ENCODE data around the gene KLHDC4.
A peak's percentile ranks its signal among the peaks of the same experiment; 100 is the strongest.

KLHDC4 gene

DNA sequence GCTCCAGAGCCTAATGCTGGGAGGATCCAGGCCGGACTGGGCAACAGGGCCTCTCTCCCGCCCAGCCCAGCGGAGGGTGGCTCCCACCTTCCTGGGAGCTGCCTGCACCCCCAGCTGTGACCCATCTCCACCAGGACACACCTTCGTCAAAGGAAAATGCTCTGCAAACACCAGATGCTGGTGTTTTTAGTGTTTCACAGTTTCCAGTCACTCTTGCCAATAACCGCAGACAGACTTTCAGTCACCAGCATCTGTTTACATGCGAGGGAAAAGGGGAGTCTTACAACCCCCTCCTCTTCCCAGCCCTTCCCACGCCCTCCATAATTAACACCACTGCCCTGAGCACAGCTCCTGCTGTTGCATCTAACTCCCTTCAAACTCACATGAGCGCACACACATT lies 25.3 kb downstream of the KLHDC4 start:
- no peak overlapping the region for H4K5ac ChIP-seq (ENCODE audit: low read length)
- no peak overlapping the region for H2AK5ac ChIP-seq (ENCODE audit: low read length)
- no CpG with 5 or more reads among the region's 8 CpGs for WGBS (ENCODE audit: extremely low coverage, insufficient coverage, low lambda C conversion rate)
- DNase-seq, result no peak
- no peak overlapping the region for H3K4ac ChIP-seq (ENCODE audit: low read depth, low read length)
- H3K4me1 ChIP-seq (ENCODE audit: control insufficient read depth, low read depth, low read length), result no peaks in the 10 kb centered on the region
- no peak overlapping the region for H3K23ac ChIP-seq (ENCODE audit: low read length)
- H3K79me2 ChIP-seq (ENCODE audit: control insufficient read depth, insufficient read depth, low read length), result peaks cover 17% of the 10 kb centered on the region
- H3K9ac ChIP-seq (ENCODE audit: low read length), result no peak overlapping the region
- no peak overlapping the region for H3K56ac ChIP-seq (ENCODE audit: low read length)
- H2BK5ac ChIP-seq (ENCODE audit: low read length), result no peak overlapping the region
- H3K4me2 ChIP-seq (ENCODE audit: low read length), result no peak overlapping the region
- no peak overlapping the region for H3K18ac ChIP-seq (ENCODE audit: low read length)
- no peaks in the 10 kb centered on the region for H3K27me3 ChIP-seq (ENCODE audit: insufficient read depth, low read length, poor library complexity)
- peaks cover 4% of the 10 kb centered on the region for H3K36me3 ChIP-seq (ENCODE audit: control insufficient read depth, insufficient read depth, low read length)
- H2BK120ac ChIP-seq (ENCODE audit: low read depth, low read length), result no peak overlapping the region
- no peak overlapping the region for H3K4me3 ChIP-seq (ENCODE audit: low read length)
- H3K79me1 ChIP-seq (ENCODE audit: low read length), result peaks cover 13% of the 10 kb centered on the region
- no peak overlapping the region for H2BK15ac ChIP-seq (replicated peaks; ENCODE audit: low read depth)
- no peak overlapping the region for H3K27ac ChIP-seq (ENCODE audit: low read depth, low read length)
- no peak overlapping the region for H4K8ac ChIP-seq (ENCODE audit: low read depth, low read length)

DNA sequence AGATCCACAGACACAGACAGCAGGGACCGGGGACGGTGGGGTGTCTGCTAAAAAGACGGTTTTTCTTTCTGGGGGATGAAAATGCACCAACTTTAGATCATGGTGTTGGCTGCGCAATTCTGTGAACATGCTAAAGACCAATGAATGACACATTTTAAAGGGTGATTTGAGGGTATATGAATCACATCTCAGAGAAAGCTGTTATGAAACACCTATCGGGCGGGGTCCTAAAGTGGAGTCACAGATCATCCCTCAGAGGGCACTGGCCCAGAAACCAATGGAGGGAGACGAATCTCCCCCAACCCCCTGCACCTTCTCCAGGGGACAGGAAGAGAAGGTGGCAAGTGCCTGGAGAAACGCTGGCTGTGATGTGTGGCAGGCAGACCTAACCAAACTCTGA lies 26.0 kb downstream of the KLHDC4 start:
- no peak overlapping the region for H3K9ac ChIP-seq (ENCODE audit: low read length)
- H3K4me3 ChIP-seq (ENCODE audit: low read length), result no peak overlapping the region
- no peaks in the 10 kb centered on the region for H3K27me3 ChIP-seq (ENCODE audit: insufficient read depth, low read length, poor library complexity)
- DNase-seq, result no peak
- no peak overlapping the region for H3K23ac ChIP-seq (ENCODE audit: low read length)
- no peaks in the 10 kb centered on the region for H3K4me1 ChIP-seq (ENCODE audit: control insufficient read depth, low read depth, low read length)
- H3K56ac ChIP-seq (ENCODE audit: low read length), result no peak overlapping the region
- no peak overlapping the region for H2BK15ac ChIP-seq (replicated peaks; ENCODE audit: low read depth)
- H3K79me2 ChIP-seq (ENCODE audit: control insufficient read depth, insufficient read depth, low read length), result peaks cover 17% of the 10 kb centered on the region
- H3K18ac ChIP-seq (ENCODE audit: low read length), result no peak overlapping the region
- peaks cover 4% of the 10 kb centered on the region for H3K36me3 ChIP-seq (ENCODE audit: control insufficient read depth, insufficient read depth, low read length)
- no CpG with 5 or more reads among the region's 8 CpGs for WGBS (ENCODE audit: extremely low coverage, insufficient coverage, low lambda C conversion rate)
- H3K79me1 ChIP-seq (ENCODE audit: low read length), result peaks cover 13% of the 10 kb centered on the region
- no peak overlapping the region for H4K5ac ChIP-seq (ENCODE audit: low read length)
- H4K8ac ChIP-seq (ENCODE audit: low read depth, low read length), result no peak overlapping the region
- no peak overlapping the region for H2BK120ac ChIP-seq (ENCODE audit: low read depth, low read length)
- no peak overlapping the region for H3K27ac ChIP-seq (ENCODE audit: low read depth, low read length)
- H2AK5ac ChIP-seq (ENCODE audit: low read length), result no peak overlapping the region
- H2BK5ac ChIP-seq (ENCODE audit: low read length), result no peak overlapping the region
- no peak overlapping the region for H3K4me2 ChIP-seq (ENCODE audit: low read length)
- no peak overlapping the region for H3K4ac ChIP-seq (ENCODE audit: low read depth, low read length)

DNA sequence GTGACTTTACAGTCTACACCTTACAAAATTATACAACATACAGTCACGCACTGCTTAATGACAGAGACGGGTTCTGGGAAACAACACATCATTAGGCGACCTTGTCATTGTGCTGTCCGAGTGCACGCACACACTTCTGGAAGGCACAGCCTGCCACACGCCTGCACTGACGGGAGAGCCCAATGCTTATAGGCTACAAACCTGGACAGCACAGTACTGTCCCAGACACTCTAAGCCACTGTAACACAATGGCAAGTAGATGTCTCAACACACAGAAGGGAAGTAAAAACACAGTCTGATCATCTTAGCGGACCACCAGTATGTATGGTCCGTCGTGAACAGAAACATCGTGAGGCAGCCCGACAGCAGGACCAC lies 29.8 kb downstream of the KLHDC4 start:
- peaks cover 13% of the 10 kb centered on the region for H3K79me2 ChIP-seq (ENCODE audit: control insufficient read depth, insufficient read depth, low read length)
- H3K4me2 ChIP-seq (ENCODE audit: low read length), result no peak overlapping the region
- no peak overlapping the region for H3K56ac ChIP-seq (ENCODE audit: low read length)
- H2BK5ac ChIP-seq (ENCODE audit: low read length), result no peak overlapping the region
- H3K4ac ChIP-seq (ENCODE audit: low read depth, low read length), result no peak overlapping the region
- H2BK120ac ChIP-seq (ENCODE audit: low read depth, low read length), result no peak overlapping the region
- no peaks in the 10 kb centered on the region for H3K4me1 ChIP-seq (ENCODE audit: control insufficient read depth, low read depth, low read length)
- no peak overlapping the region for H3K9ac ChIP-seq (ENCODE audit: low read length)
- peaks cover 1% of the 10 kb centered on the region for H3K36me3 ChIP-seq (ENCODE audit: control insufficient read depth, insufficient read depth, low read length)
- no peak overlapping the region for H4K8ac ChIP-seq (ENCODE audit: low read depth, low read length)
- no peak overlapping the region for H2BK15ac ChIP-seq (replicated peaks; ENCODE audit: low read depth)
- H3K79me1 ChIP-seq (ENCODE audit: low read length), result peaks cover 16% of the 10 kb centered on the region
- no CpG with 5 or more reads among the region's 12 CpGs for WGBS (ENCODE audit: extremely low coverage, insufficient coverage, low lambda C conversion rate)
- H4K5ac ChIP-seq (ENCODE audit: low read length), result no peak overlapping the region
- H3K27ac ChIP-seq (ENCODE audit: low read depth, low read length), result no peak overlapping the region
- no peak overlapping the region for H3K4me3 ChIP-seq (ENCODE audit: low read length)
- no peak for DNase-seq
- H3K23ac ChIP-seq (ENCODE audit: low read length), result no peak overlapping the region
- no peak overlapping the region for H3K18ac ChIP-seq (ENCODE audit: low read length)
- no peak overlapping the region for H2AK5ac ChIP-seq (ENCODE audit: low read length)
- H3K27me3 ChIP-seq (ENCODE audit: insufficient read depth, low read length, poor library complexity), result no peaks in the 10 kb centered on the region

DNA sequence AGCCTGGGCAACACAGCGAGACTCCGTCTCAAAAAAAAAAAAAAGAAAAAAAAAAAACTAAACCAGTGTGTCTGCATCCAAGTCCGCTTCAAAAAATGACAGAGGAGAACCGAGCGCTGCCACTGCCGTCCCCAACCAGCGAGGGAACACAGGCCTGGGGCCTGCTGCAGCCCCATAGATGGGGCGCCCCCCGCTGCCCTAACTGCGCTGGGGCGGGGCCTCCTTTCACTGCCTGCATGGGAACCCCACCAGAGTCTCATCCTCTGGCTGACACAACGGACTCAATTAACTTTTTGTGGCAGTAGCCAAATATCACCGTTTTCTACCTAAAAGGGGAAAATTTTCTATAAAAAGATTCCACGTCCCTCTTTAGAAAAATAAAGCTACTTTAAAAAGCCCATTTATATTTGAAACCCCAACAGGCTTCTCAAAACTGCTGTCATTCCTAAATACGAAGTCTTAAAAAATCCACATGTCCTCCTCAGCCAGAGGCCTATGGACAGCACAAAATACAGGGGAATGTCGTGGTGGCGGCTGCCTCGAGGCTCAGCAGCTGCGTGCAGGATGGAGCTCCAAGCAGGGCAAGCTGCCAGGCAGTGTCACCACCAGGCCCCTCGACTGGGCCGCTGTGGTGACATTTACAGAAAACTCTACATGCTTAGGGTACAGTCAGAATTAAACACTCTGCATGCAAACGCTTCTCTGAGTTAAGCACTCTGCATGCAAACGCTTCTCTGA lies 30.3 kb downstream of the KLHDC4 start:
- peaks cover 13% of the 10 kb centered on the region for H3K79me2 ChIP-seq (ENCODE audit: control insufficient read depth, insufficient read depth, low read length)
- no peak overlapping the region for H2BK15ac ChIP-seq (replicated peaks; ENCODE audit: low read depth)
- no peak overlapping the region for H2BK120ac ChIP-seq (ENCODE audit: low read depth, low read length)
- H3K36me3 ChIP-seq (ENCODE audit: control insufficient read depth, insufficient read depth, low read length), result peaks cover 1% of the 10 kb centered on the region
- H3K4me3 ChIP-seq (ENCODE audit: low read length), result no peak overlapping the region
- DNase-seq, result no peak
- no peaks in the 10 kb centered on the region for H3K27me3 ChIP-seq (ENCODE audit: insufficient read depth, low read length, poor library complexity)
- no peak overlapping the region for H4K8ac ChIP-seq (ENCODE audit: low read depth, low read length)
- no peak overlapping the region for H3K23ac ChIP-seq (ENCODE audit: low read length)
- H3K79me1 ChIP-seq (ENCODE audit: low read length), result peaks cover 14% of the 10 kb centered on the region
- no peak overlapping the region for H3K4me2 ChIP-seq (ENCODE audit: low read length)
- H3K4me1 ChIP-seq (ENCODE audit: control insufficient read depth, low read depth, low read length), result no peaks in the 10 kb centered on the region
- no peak overlapping the region for H3K27ac ChIP-seq (ENCODE audit: low read depth, low read length)
- no peak overlapping the region for H3K9ac ChIP-seq (ENCODE audit: low read length)
- no peak overlapping the region for H3K18ac ChIP-seq (ENCODE audit: low read length)
- H3K4ac ChIP-seq (ENCODE audit: low read depth, low read length), result no peak overlapping the region
- no peak overlapping the region for H2AK5ac ChIP-seq (ENCODE audit: low read length)
- no peak overlapping the region for H2BK5ac ChIP-seq (ENCODE audit: low read length)
- no peak overlapping the region for H3K56ac ChIP-seq (ENCODE audit: low read length)
- WGBS (ENCODE audit: extremely low coverage, insufficient coverage, low lambda C conversion rate), result no CpG with 5 or more reads among the region's 23 CpGs
- no peak overlapping the region for H4K5ac ChIP-seq (ENCODE audit: low read length)

DNA sequence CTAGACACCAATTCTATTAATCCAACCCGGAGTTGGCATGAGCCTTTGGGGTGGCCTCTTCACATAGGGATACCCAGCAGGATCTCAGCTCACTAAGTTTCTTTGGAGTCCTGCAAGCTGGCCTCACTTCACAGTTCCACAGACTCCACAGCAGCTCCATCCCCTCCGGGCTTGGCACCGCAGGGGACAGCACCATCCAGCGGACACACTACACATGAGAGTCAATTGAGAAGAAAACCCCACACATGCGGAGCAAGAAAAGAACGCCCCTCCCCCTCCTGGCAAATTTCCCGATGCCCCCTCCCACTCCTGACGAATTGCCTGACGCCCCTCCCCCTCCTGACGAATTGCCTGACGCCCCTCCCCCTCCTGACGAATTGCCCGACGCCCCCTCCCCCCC lies 31.1 kb downstream of the KLHDC4 start:
- peak; percentile 59 for DNase-seq
- no peak overlapping the region for H3K27ac ChIP-seq (ENCODE audit: low read depth, low read length)

DNA sequence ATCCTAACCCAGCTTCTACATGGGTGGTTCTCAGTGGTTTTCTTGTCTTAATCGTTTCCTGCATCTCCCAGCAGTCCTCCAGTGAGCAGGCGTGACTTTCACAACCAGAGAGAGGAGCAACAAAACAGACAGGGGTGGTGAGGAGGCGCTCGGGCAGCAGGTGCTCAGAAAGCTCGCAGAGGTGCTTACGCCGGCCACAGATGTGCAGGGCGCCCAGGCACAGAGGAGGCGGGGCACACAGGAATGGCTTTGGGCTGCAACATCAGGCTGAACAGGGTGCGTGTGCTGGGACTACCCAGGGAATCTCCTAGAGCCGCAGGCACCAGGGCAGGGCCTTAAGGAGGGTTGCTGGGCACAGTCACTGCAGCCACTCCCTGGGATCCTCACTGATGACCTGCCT lies 32.6 kb downstream of the KLHDC4 start:
- no peak overlapping the region for H2BK5ac ChIP-seq (ENCODE audit: low read length)
- H3K27me3 ChIP-seq (ENCODE audit: insufficient read depth, low read length, poor library complexity), result no peaks in the 10 kb centered on the region
- H3K27ac ChIP-seq (ENCODE audit: low read depth, low read length), result no peak overlapping the region
- H3K79me1 ChIP-seq (ENCODE audit: low read length), result peaks cover 14% of the 10 kb centered on the region
- no peak overlapping the region for H3K18ac ChIP-seq (ENCODE audit: low read length)
- H4K5ac ChIP-seq (ENCODE audit: low read length), result no peak overlapping the region
- H4K8ac ChIP-seq (ENCODE audit: low read depth, low read length), result no peak overlapping the region
- H3K56ac ChIP-seq (ENCODE audit: low read length), result no peak overlapping the region
- H2BK15ac ChIP-seq (replicated peaks; ENCODE audit: low read depth), result no peak overlapping the region
- no peak for DNase-seq
- no peak overlapping the region for H3K23ac ChIP-seq (ENCODE audit: low read length)
- no peak overlapping the region for H3K4ac ChIP-seq (ENCODE audit: low read depth, low read length)
- H3K4me1 ChIP-seq (ENCODE audit: control insufficient read depth, low read depth, low read length), result no peaks in the 10 kb centered on the region
- no peak overlapping the region for H3K9ac ChIP-seq (ENCODE audit: low read length)
- peaks cover 13% of the 10 kb centered on the region for H3K79me2 ChIP-seq (ENCODE audit: control insufficient read depth, insufficient read depth, low read length)
- peaks cover 4% of the 10 kb centered on the region for H3K36me3 ChIP-seq (ENCODE audit: control insufficient read depth, insufficient read depth, low read length)
- no peak overlapping the region for H3K4me2 ChIP-seq (ENCODE audit: low read length)
- H2BK120ac ChIP-seq (ENCODE audit: low read depth, low read length), result no peak overlapping the region
- H2AK5ac ChIP-seq (ENCODE audit: low read length), result no peak overlapping the region
- H3K4me3 ChIP-seq (ENCODE audit: low read length), result no peak overlapping the region
- no CpG with 5 or more reads among the region's 11 CpGs for WGBS (ENCODE audit: extremely low coverage, insufficient coverage, low lambda C conversion rate)

More for the DNA sequence above, 31.1 kb downstream of the KLHDC4 start:
- Histone ChIP-seq H2BK120ac (ENCODE audit: low read depth, low read length) (no peak overlapping the region), H3K79me2 (ENCODE audit: control insufficient read depth, insufficient read depth, low read length) (peaks cover 13% of the 10 kb centered on the region), H2AK5ac (ENCODE audit: low read length) (no peak overlapping the region), H3K27me3 (ENCODE audit: insufficient read depth, low read length, poor library complexity) (no peaks in the 10 kb centered on the region), H3K23ac (ENCODE audit: low read length) (no peak overlapping the region), H3K4me3 (ENCODE audit: low read length) (no peak overlapping the region), H2BK5ac (ENCODE audit: low read length) (no peak overlapping the region), H3K18ac (ENCODE audit: low read length) (no peak overlapping the region), H3K36me3 (ENCODE audit: control insufficient read depth, insufficient read depth, low read length) (peaks cover 4% of the 10 kb centered on the region), H3K4me2 (ENCODE audit: low read length) (no peak overlapping the region), H2BK15ac (replicated peaks; ENCODE audit: low read depth) (no peak overlapping the region), H3K4ac (ENCODE audit: low read depth, low read length) (no peak overlapping the region), H4K5ac (ENCODE audit: low read length) (no peak overlapping the region), H4K8ac (ENCODE audit: low read depth, low read length) (no peak overlapping the region), H3K56ac (ENCODE audit: low read length) (no peak overlapping the region), H3K4me1 (ENCODE audit: control insufficient read depth, low read depth, low read length) (no peaks in the 10 kb centered on the region), H3K79me1 (ENCODE audit: low read length) (peaks cover 14% of the 10 kb centered on the region), H3K9ac (ENCODE audit: low read length) (no peak overlapping the region)
- WGBS (ENCODE audit: extremely low coverage, insufficient coverage, low lambda C conversion rate), result no CpG with 5 or more reads among the region's 14 CpGs
